Measurements from ENCODE around the gene CACNA1F. TPM values are rescaled to one million over a fixed set of nuclear protein-coding genes. Genes with fewer than 3 reads are reported as not detected.

Gene CACNA1F
- total RNA-seq, 4 donors from 2014 or later = 0.21 to 0.40 (median 0.29) TPM; not detected in 1

GRCh38 chrX:49242545-49243066 is 9.5 kb upstream of the CACNA1F start:
- Histone ChIP-seq H3K4me3 (no peak overlapping the region), H3K9me3 (no peaks in the 10 kb centered on the region), H3K27ac (no peak overlapping the region), H3K4me1 (no peaks in the 10 kb centered on the region), H3K27me3 (no peaks in the 10 kb centered on the region), H3K36me3 (peaks cover 34% of the 10 kb centered on the region)
- DNase-seq (ENCODE audit: low spot score in 2 of 2) = no peak
- WGBS = 85% methylated on average over 12 of the region's 12 CpGs
- no peak for TF ChIP-seq CTCF (IDR thresholded peaks at IDR 0.05)
- no peak for TF ChIP-seq EP300 (IDR thresholded peaks at IDR 0.05)
- no peak for TF ChIP-seq POLR2A (IDR thresholded peaks at IDR 0.05)
- no peak for TF ChIP-seq POLR2AphosphoS5 (IDR thresholded peaks at IDR 0.05)

- H3K4me1 ChIP-seq = no peaks in the 10 kb centered on the region
- no peak overlapping the region for H3K27ac ChIP-seq
- no peaks in the 10 kb centered on the region for H3K27me3 ChIP-seq
- no peaks in the 10 kb centered on the region for H3K9me3 ChIP-seq
- whole genome bisulfite sequencing = 85% methylated on average over 7 of the region's 7 CpGs
- DNase-seq (ENCODE audit: low spot score in 2 of 2) = no peak
- peaks cover 16% of the 10 kb centered on the region for H3K36me3 ChIP-seq
- TF ChIP-seq POLR2A (IDR thresholded peaks at IDR 0.05) = no peak
- no peak overlapping the region for H3K4me3 ChIP-seq
Observed at GRCh38 chrX:49238735-49239134, 5.6 kb upstream of the CACNA1F start.

GRCh38 chrX:49237060-49237459 is 3.9 kb upstream of the CACNA1F start:
- DNase-seq (ENCODE audit: low spot score in 2 of 2) = no peak
- WGBS = 86% methylated on average over 9 of the region's 9 CpGs
- H3K36me3 ChIP-seq = no peaks in the 10 kb centered on the region
- H3K4me3 ChIP-seq = no peak overlapping the region
- no peak overlapping the region for H3K27ac ChIP-seq
- no peaks in the 10 kb centered on the region for H3K9me3 ChIP-seq
- H3K4me1 ChIP-seq = no peaks in the 10 kb centered on the region
- H3K27me3 ChIP-seq = no peaks in the 10 kb centered on the region
- no peak for TF ChIP-seq POLR2A (IDR thresholded peaks at IDR 0.05)
- no peak for TF ChIP-seq EP300 (IDR thresholded peaks at IDR 0.05)
- no peak for TF ChIP-seq POLR2AphosphoS5 (IDR thresholded peaks at IDR 0.05)
- TF ChIP-seq CTCF (IDR thresholded peaks at IDR 0.05) = no peak

- Histone ChIP-seq H3K4me1 (peaks cover 8% of the 10 kb centered on the region), H3K27me3 (no peaks in the 10 kb centered on the region), H3K9me3 (no peaks in the 10 kb centered on the region), H3K27ac (no peak overlapping the region), H3K4me3 (no peak overlapping the region), H3K36me3 (no peaks in the 10 kb centered on the region)
- 68% methylated on average over 37 of the region's 56 CpGs for WGBS
- TF ChIP-seq POLR2AphosphoS5 (IDR thresholded peaks at IDR 0.05) (no peak), CTCF (IDR thresholded peaks at IDR 0.05) (no peak), POLR2A (IDR thresholded peaks at IDR 0.05) (no peak), EP300 (IDR thresholded peaks at IDR 0.05) (no peak)
- no peak for DNase-seq (ENCODE audit: low spot score in 2 of 2)
Observed at GRCh38 chrX:49233887-49234555, 881 bp upstream of the CACNA1F start.

GRCh38 chrX:49232525-49232924 is 615 bp downstream of the CACNA1F start:
- Histone ChIP-seq H3K36me3 (no peaks in the 10 kb centered on the region), H3K9me3 (no peaks in the 10 kb centered on the region), H3K27me3 (no peaks in the 10 kb centered on the region), H3K4me3 (no peak overlapping the region), H3K4me1 (peaks cover 8% of the 10 kb centered on the region), H3K27ac (no peak overlapping the region)
- WGBS = 79% methylated on average over 2 of the region's 2 CpGs
- TF ChIP-seq EP300 (IDR thresholded peaks at IDR 0.05) = no peak
- no peak for DNase-seq (ENCODE audit: low spot score in 2 of 2)

- Histone ChIP-seq H3K27ac (no peak overlapping the region), H3K9me3 (no peaks in the 10 kb centered on the region), H3K36me3 (no peaks in the 10 kb centered on the region), H3K4me3 (no peak overlapping the region), H3K27me3 (no peaks in the 10 kb centered on the region), H3K4me1 (peaks cover 8% of the 10 kb centered on the region)
- WGBS = 94% methylated on average over 10 of the region's 10 CpGs
- TF ChIP-seq EP300 (IDR thresholded peaks at IDR 0.05) (no peak), POLR2A (IDR thresholded peaks at IDR 0.05) (no peak), CTCF (IDR thresholded peaks at IDR 0.05) (no peak), POLR2AphosphoS5 (IDR thresholded peaks at IDR 0.05) (no peak)
- no peak for DNase-seq (ENCODE audit: low spot score in 2 of 2)
Observed at GRCh38 chrX:49231333-49232000, 1.7 kb downstream of the CACNA1F start.

All from suprapubic skin (tissue), 4 donors.